ENCODE measurements around the gene GOLGA1.

- TF ChIP-seq REST (IDR thresholded peaks at IDR 0.05; ENCODE audit: insufficient read depth in 1 of 2, low read depth in 2 of 2, low read length in 2 of 2) (no peak), POLR2AphosphoS5 (IDR thresholded peaks at IDR 0.05; ENCODE audit: low read depth, low read length) (no peak), SIN3A (IDR thresholded peaks at IDR 0.05; ENCODE audit: borderline replicate concordance, insufficient read depth, low read length) (no peak), TAF1 (IDR thresholded peaks at IDR 0.05; ENCODE audit: borderline replicate concordance, insufficient read depth, low read length) (no peak)
These were observed 31.4 kb upstream of the GOLGA1 start for GRCh38 chr9:124972241-124972770.
